ENCODE measurements around the gene APC2. TPM values are rescaled to one million over a fixed set of nuclear protein-coding genes. Genes with fewer than 3 reads are reported as not detected.

APC2 gene
- polyA plus RNA-seq, 1 donor (not counting 4 experiments of a cell fraction or from before 2014, with no cell fraction given): 0.01 TPM

GRCh38 chr19:1420590-1420989 is 29.3 kb upstream of the APC2 start:
- no peak for FAIRE-seq
- Histone ChIP-seq H4K20me1 (ENCODE audit: control insufficient read depth, extremely low read depth, insufficient read depth, low read length) (peaks cover 41% of the 10 kb centered on the region), H3K27ac (ENCODE audit: control insufficient read depth, insufficient read depth, low read length) (no peak overlapping the region), H3K9ac (ENCODE audit: control insufficient read depth, extremely low read depth, insufficient read depth, low read length) (no peak overlapping the region), H3K4me2 (ENCODE audit: control insufficient read depth, extremely low read depth, insufficient read depth, low read depth, low read length) (no peak overlapping the region), H3K79me2 (ENCODE audit: control insufficient read depth, insufficient read depth, low read length) (peaks cover 82% of the 10 kb centered on the region), H3K36me3 (ENCODE audit: control insufficient read depth in 2 of 2, extremely low read depth in 1 of 2, insufficient read depth in 2 of 2, low read length in 2 of 2) (peaks cover 40 to 64% of the 10 kb centered on the region in 2 experiments), H3K4me1 (ENCODE audit: control insufficient read depth, extremely low read depth, insufficient read depth, low read length) (peaks cover 31% of the 10 kb centered on the region), H2AFZ (ENCODE audit: control insufficient read depth, low read length) (no peak overlapping the region), H3K27me3 (ENCODE audit: control insufficient read depth, extremely low read depth, insufficient read depth, low read length) (no peaks in the 10 kb centered on the region), H3K9me3 (ENCODE audit: control insufficient read depth, low read depth, low read length) (no peaks in the 10 kb centered on the region), H3K4me3 (ENCODE audit: control insufficient read depth in 2 of 3, extremely low read depth in 1 of 3, insufficient read depth in 2 of 3, low read depth in 1 of 3, low read length in 3 of 3) (no peak overlapping the region), H3K9me1 (ENCODE audit: control insufficient read depth, extremely low read depth, insufficient read depth, low read length) (peaks cover 5% of the 10 kb centered on the region)
- DNase-seq (ENCODE audit: low read depth, low spot score): no peak
- TF ChIP-seq CTCF (optimal IDR thresholded peaks at IDR 0.05 in 1 of 3, IDR thresholded peaks at IDR 0.05 in 1 of 3, conservative IDR thresholded peaks at IDR 0.05 in 1 of 3; ENCODE audit: extremely low read depth in 1 of 3, insufficient read depth in 2 of 3, low read length in 3 of 3) (no peak), EZH2 (IDR thresholded peaks at IDR 0.05; ENCODE audit: low read length) (no peak)
- dilution Hi-C loops (cut with MboI; ENCODE audit: extremely low pct_ligation_motif_present, low sequenced_read_pairs): no loop called here

DNA sequence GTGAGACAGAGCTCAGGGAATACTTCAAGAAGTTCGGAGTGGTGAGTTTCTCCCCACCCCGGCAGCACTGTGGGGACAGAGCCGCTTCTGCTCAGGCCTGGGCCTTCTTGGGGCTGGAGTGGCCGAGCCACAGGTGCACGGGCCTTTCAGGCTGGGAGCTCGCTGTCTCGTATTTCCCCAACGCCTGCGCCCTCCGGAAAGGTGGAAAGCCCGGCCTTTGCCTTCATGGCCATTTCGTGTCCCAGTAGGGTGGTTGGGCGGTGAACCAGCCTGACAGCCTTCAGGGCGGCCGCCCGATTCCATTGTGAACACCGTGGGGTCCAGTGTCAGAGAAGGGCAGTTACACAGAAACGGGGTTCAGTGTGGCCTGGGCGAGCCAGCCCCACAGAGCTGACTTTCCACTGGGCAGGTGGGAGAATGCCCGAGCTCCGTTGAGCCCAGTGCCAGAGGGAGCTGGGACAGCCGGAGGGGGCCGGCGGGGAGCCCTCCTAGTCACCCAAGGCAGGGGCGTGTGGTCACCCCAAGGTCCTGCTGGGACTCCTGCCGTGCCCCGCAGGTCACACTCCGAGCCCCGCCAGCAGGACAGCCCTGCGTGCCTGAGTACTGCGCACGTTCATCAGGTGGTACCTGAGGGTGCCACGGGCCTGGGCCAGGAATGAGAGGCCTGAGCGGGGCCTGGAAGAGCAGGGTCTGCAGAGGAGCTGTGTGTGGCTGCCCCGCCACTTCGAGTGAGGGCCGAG is 28.5 kb upstream of the APC2 start:
- Histone ChIP-seq H3K27me3 (ENCODE audit: control insufficient read depth, extremely low read depth, insufficient read depth, low read length) (no peaks in the 10 kb centered on the region), H3K79me2 (ENCODE audit: control insufficient read depth, insufficient read depth, low read length) (peaks cover 82% of the 10 kb centered on the region), H4K20me1 (ENCODE audit: control insufficient read depth, extremely low read depth, insufficient read depth, low read length) (peaks cover 39% of the 10 kb centered on the region), H3K9me1 (ENCODE audit: control insufficient read depth, extremely low read depth, insufficient read depth, low read length) (peaks cover 3% of the 10 kb centered on the region), H3K4me3 (ENCODE audit: control insufficient read depth in 2 of 3, extremely low read depth in 1 of 3, insufficient read depth in 2 of 3, low read depth in 1 of 3, low read length in 3 of 3) (no peak overlapping the region), H3K4me2 (ENCODE audit: control insufficient read depth, extremely low read depth, insufficient read depth, low read depth, low read length) (no peak overlapping the region), H2AFZ (ENCODE audit: control insufficient read depth, low read length) (no peak overlapping the region), H3K4me1 (ENCODE audit: control insufficient read depth, extremely low read depth, insufficient read depth, low read length) (peaks cover 25% of the 10 kb centered on the region), H3K36me3 (ENCODE audit: control insufficient read depth in 2 of 2, extremely low read depth in 1 of 2, insufficient read depth in 2 of 2, low read length in 2 of 2) (peaks cover 41 to 72% of the 10 kb centered on the region in 2 experiments), H3K9me3 (ENCODE audit: control insufficient read depth, low read depth, low read length) (no peaks in the 10 kb centered on the region), H3K27ac (ENCODE audit: control insufficient read depth, insufficient read depth, low read length) (no peak overlapping the region), H3K9ac (ENCODE audit: control insufficient read depth, extremely low read depth, insufficient read depth, low read length) (no peak overlapping the region)
- TF ChIP-seq EZH2 (IDR thresholded peaks at IDR 0.05; ENCODE audit: low read length): no peak
- no peak for TF ChIP-seq CTCF (optimal IDR thresholded peaks at IDR 0.05 in 1 of 3, IDR thresholded peaks at IDR 0.05 in 1 of 3, conservative IDR thresholded peaks at IDR 0.05 in 1 of 3; ENCODE audit: extremely low read depth in 1 of 3, insufficient read depth in 2 of 3, low read length in 3 of 3)
- DNase-seq (ENCODE audit: low read depth, low spot score): no peak
- dilution Hi-C loops (cut with MboI; ENCODE audit: extremely low pct_ligation_motif_present, low sequenced_read_pairs): no loop called here
- FAIRE-seq: no peak
